Vagina (tissue), 2 donors: Measurements from ENCODE around the gene ARID1A.

Source experiments
- POLR2AphosphoS5 ChIP-seq, 2 donors: sonication (generic); formaldehyde crosslinking; IDR thresholded peaks; one replicate each; pipeline ENCODE4 v1.9.0; 2017; ENCODE audit warnings: antibody characterized with exemption in 2 of 2, mild to moderate bottlenecking in 2 of 2, low read depth in 1 of 2; ENCODE audit not compliant: insufficient read depth in 1 of 2
- TF ChIP-seq, protein P1 (sequence below), 3 experiments: fragments of 450-650 bp in 2 of 3; fragments of 200-600 bp in 1 of 3; sonication (generic) in 1 of 3; IDR thresholded peaks; one replicate each; pipeline ENCODE4 v1.5.1; 2017 to 2019; ENCODE audit warnings: antibody characterized with exemption in 3 of 3, mild to moderate bottlenecking in 2 of 3, moderate library complexity in 2 of 3

DNA sequence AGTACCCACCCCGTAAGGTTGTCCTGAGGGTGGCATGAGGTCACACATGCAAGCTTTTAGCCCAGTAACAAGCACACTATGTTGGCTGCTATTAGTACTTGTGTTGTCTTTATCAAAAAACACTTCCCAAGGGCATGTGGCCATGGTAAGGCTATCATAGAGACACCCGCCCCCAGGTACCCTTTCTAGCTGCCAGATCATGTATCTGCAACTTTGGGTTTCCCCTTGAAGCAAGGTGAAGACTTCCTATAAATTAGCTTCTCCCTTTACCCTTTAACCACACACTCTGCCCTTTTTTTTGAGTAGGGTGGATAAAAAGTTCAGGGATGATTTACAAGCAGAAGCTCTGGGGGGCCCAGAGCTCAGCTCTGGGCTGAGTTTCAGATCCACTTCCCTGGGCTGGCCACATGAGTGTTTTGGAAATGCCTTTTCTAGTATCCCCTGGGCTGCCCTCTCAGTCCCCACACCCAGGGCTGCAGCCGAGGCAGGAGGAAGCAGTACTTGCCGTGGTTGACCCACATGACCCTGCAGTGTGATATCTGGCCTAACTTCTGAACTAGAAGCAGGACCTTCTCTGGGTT, 132.7 kb downstream of the ARID1A start:
- TF ChIP-seq, protein P1, sequence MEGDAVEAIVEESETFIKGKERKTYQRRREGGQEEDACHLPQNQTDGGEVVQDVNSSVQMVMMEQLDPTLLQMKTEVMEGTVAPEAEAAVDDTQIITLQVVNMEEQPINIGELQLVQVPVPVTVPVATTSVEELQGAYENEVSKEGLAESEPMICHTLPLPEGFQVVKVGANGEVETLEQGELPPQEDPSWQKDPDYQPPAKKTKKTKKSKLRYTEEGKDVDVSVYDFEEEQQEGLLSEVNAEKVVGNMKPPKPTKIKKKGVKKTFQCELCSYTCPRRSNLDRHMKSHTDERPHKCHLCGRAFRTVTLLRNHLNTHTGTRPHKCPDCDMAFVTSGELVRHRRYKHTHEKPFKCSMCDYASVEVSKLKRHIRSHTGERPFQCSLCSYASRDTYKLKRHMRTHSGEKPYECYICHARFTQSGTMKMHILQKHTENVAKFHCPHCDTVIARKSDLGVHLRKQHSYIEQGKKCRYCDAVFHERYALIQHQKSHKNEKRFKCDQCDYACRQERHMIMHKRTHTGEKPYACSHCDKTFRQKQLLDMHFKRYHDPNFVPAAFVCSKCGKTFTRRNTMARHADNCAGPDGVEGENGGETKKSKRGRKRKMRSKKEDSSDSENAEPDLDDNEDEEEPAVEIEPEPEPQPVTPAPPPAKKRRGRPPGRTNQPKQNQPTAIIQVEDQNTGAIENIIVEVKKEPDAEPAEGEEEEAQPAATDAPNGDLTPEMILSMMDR (IDR thresholded peaks at IDR 0.05): no peak
- no peak for TF ChIP-seq POLR2AphosphoS5 (IDR thresholded peaks at IDR 0.05; ENCODE audit: insufficient read depth in 1 of 2, low read depth in 1 of 2)
